ENCODE data around the gene C11orf71. TPM values are rescaled to one million over a fixed set of nuclear protein-coding genes. Genes with fewer than 3 reads are reported as not detected.

The C11orf71 gene
- total RNA-seq, 3 donors from 2014 or later: 7.9 to 13.2 (median 10.2) TPM

GRCh38 chr11:114379394-114380069 is 20.8 kb downstream of the C11orf71 start:
- TF ChIP-seq POLR2A (IDR thresholded peaks at IDR 0.05) (no peak), CTCF (IDR thresholded peaks at IDR 0.05) (no peak), POLR2AphosphoS5 (IDR thresholded peaks at IDR 0.05) (no peak)

DNA sequence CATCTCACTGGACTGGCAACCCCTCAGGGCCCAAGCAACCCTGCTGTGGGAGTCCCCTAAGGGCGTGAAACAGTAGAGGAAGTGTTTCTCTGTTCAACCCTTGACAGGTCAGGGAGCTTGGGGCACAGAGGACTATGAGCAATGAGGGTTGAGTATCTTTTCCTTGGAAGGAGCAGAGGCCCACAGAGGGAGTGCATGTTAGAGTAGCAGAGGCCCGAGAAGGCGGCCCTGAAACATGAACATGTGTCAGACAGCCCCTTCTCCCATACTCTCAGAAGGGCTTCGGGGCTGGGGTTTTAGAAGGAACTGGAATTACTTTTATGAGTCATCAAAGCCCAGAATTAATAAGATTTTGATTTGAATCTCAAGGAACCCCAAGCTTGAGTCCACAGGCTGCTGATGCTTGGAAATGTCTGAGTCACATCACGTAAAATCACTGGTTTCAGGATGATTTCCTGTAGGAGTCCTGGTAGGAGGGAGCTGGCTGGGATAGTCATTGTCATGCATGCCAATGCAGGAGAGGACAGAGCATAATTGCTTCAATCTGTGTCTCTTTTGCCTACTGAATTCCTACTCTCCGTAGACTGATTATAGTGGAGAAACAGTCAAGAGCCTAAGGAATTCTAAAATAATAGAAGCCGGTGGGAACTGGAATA is 22.6 kb downstream of the C11orf71 start:
- intact Hi-C loops (cut with DNase I; ENCODE audit: low total_unique reads): no loop called here
- Histone ChIP-seq H3K9me3 (no peaks in the 10 kb centered on the region), H3K36me3 (no peaks in the 10 kb centered on the region), H3K4me1 (no peaks in the 10 kb centered on the region), H3K27ac (no peak overlapping the region), H3K27me3 (no peaks in the 10 kb centered on the region), H3K4me3 (no peak overlapping the region)
- DNase-seq (ENCODE audit: low spot score in 2 of 2): no peak
- TF ChIP-seq POLR2A (IDR thresholded peaks at IDR 0.05): no peak
- no peak for TF ChIP-seq CTCF (IDR thresholded peaks at IDR 0.05)
- no peak for TF ChIP-seq POLR2AphosphoS5 (IDR thresholded peaks at IDR 0.05)

More at GRCh38 chr11:114379394-114380069, 20.8 kb downstream of the C11orf71 start:
- Histone ChIP-seq H3K36me3 (no peaks in the 10 kb centered on the region), H3K4me1 (no peaks in the 10 kb centered on the region), H3K27me3 (no peaks in the 10 kb centered on the region), H3K9me3 (no peaks in the 10 kb centered on the region), H3K27ac (no peak overlapping the region), H3K4me3 (no peak overlapping the region)
- DNase-seq (ENCODE audit: low spot score in 2 of 2): no peak
- intact Hi-C loops (cut with DNase I; ENCODE audit: low total_unique reads): no loop called here

- no peaks in the 10 kb centered on the region for H3K4me1 ChIP-seq
- no peaks in the 10 kb centered on the region for H3K27me3 ChIP-seq
- no peak overlapping the region for H3K4me3 ChIP-seq
- intact Hi-C loops (cut with DNase I; ENCODE audit: low total_unique reads): no loop called here
- no peaks in the 10 kb centered on the region for H3K9me3 ChIP-seq
- H3K27ac ChIP-seq: no peak overlapping the region
- no peak for TF ChIP-seq POLR2A (IDR thresholded peaks at IDR 0.05)
- no peak for TF ChIP-seq CTCF (IDR thresholded peaks at IDR 0.05)
- no peak for TF ChIP-seq POLR2AphosphoS5 (IDR thresholded peaks at IDR 0.05)
- DNase-seq (ENCODE audit: low spot score in 2 of 2): no peak
- H3K36me3 ChIP-seq: no peaks in the 10 kb centered on the region
Measured at GRCh38 chr11:114375052-114375451, 25.3 kb downstream of the C11orf71 start.

DNA sequence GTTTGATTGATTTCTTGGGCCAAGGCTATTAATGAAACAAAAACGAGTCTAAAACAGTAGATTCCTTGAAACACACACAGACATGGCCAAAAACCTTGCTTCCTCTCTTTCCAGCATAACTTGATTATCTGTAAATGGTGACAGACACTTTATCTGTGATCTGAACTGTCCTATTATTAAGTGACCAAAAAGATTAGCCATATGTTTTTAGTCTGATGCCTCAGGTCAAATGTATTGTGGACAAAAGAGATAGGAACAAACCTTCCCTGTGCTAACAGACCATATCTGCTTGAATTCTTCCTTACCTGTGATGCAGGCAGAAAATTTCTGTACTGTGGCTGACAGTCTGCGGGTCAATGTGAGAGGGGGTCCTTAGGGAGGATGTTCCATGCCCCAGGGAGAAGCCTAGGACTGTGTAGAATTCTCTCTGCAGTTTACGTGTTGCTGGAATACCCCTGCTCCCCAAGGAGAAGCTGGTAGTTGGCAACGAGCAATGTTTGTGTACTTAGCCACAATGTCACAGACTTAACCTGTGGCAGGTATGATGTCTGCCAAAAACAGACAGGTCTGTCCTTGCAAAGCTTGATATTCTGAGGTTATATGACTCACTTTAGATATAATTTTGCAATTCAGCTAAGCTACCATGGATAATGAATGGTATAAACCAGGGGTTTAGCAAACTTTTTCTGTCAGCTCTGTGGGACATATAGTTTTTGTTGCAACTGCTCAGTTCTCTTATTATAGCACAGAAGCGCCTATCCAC is 31.2 kb downstream of the C11orf71 start:
- Histone ChIP-seq H3K9me3 (no peaks in the 10 kb centered on the region), H3K4me3 (no peak overlapping the region), H3K27ac (no peak overlapping the region), H3K4me1 (no peaks in the 10 kb centered on the region), H3K36me3 (no peaks in the 10 kb centered on the region), H3K27me3 (peaks cover 0 to 2% of the 10 kb centered on the region in 2 donors)
- DNase-seq (ENCODE audit: low spot score in 2 of 2): no peak
- no peak for TF ChIP-seq POLR2AphosphoS5 (IDR thresholded peaks at IDR 0.05)
- TF ChIP-seq POLR2A (IDR thresholded peaks at IDR 0.05): no peak
- no peak for TF ChIP-seq CTCF (IDR thresholded peaks at IDR 0.05)
- intact Hi-C loops (cut with DNase I; ENCODE audit: low total_unique reads): no loop called here
